Thyroid gland (tissue), 4 donors: ENCODE measurements around the gene RASGRF2. TPM values are rescaled to one million over a fixed set of nuclear protein-coding genes. Genes with fewer than 3 reads are reported as not detected.
"Not testable (repeated sequence)": the region's sequence is repeated elsewhere in the genome, so short reads cannot be mapped to it uniquely, and the experiment has no call there.

Experiments
- DNase-seq, 2 donors: peaks; one replicate each; pipeline ENCODE4 v3.0.0-alpha.2; 2019
- H3K27ac ChIP-seq, 3 donors: fragments of 200-600 bp; sonication (generic); 1 replicate in 2 of 3; 2 replicates in 1 of 3; pipeline ENCODE4 v1.5.1; 2016 to 2019; ENCODE audit warnings: mild to moderate bottlenecking in 1 of 3, moderate library complexity in 1 of 3
- H3K27me3 ChIP-seq: fragments of 200-600 bp; sonication (generic); one replicate; pipeline ENCODE4 v1.5.1; 2019
- H3K36me3 ChIP-seq, 2 donors: fragments of 200-600 bp; sonication (generic); one replicate each; pipeline ENCODE4 v1.5.1; 2016 to 2019
- H3K4me1 ChIP-seq, 2 donors: fragments of 200-600 bp; sonication (generic); one replicate each; pipeline ENCODE4 v1.5.1; 2017 to 2019
- H3K4me3 ChIP-seq, 3 donors: fragments of 200-600 bp; sonication (generic); replicated peaks in 1 of 3; 1 replicate in 2 of 3; 2 replicates in 1 of 3; pipeline ENCODE4 v1.5.1; 2016; ENCODE audit warnings: mild to moderate bottlenecking in 1 of 3
- H3K9me3 ChIP-seq: fragments of 200-600 bp; sonication (generic); one replicate; pipeline ENCODE4 v1.5.1; 2017
- CTCF ChIP-seq, 6 experiments: fragments of 200-600 bp in 3 of 6; fragments of 450-650 bp in 3 of 6; sonication (generic) in 3 of 6; IDR thresholded peaks; one replicate each; pipeline ENCODE4 v1.5.1; 2016 to 2019; ENCODE audit warnings: antibody characterized with exemption in 6 of 6, mild to moderate bottlenecking in 2 of 6, inconsistent platforms in 1 of 6, moderate library complexity in 1 of 6
- POLR2A ChIP-seq, 2 donors: fragments of 450-650 bp; IDR thresholded peaks; one replicate each; pipeline ENCODE4 v1.6.1; 2017; ENCODE audit warnings: antibody characterized with exemption in 2 of 2, mild to moderate bottlenecking in 2 of 2, moderate library complexity in 1 of 2
- WGBS, 2 donors: methylation state at CpG; one replicate each; pipeline ENCODE4 v1.1.5; 2017; 5-methylcytosine and 5-hydroxymethylcytosine counted together
- intact Hi-C: fragments of 100-400 bp; cut with DNase I; formaldehyde crosslinking; loops from one replicate; pipeline ENCODE4 v1.15.1; 2023
- small RNA-seq: library from RNA; depleted of rRNA; stranded (forward); fragments of <200 nt; gene quantifications from one replicate; pipeline ENCODE3, GENCODE V24; 2016
- total RNA-seq, 4 donors: library from RNA; depleted of rRNA; stranded (reverse); fragments of >200 nt; gene quantifications; one replicate each; pipeline ENCODE4 v1.2.3, GENCODE V29; 2016

Gene RASGRF2
- total RNA-seq, 4 donors from 2014 or later, result 9.2 to 18.8 (median 14.8) TPM

GRCh38 chr5:81269751-81270393 lies 309.7 kb downstream of the RASGRF2 start:
- DNase-seq, result no peak
- Histone ChIP-seq H3K27me3 (no peaks in the 10 kb centered on the region), H3K36me3 (no peaks in the 10 kb centered on the region), H3K27ac (no peak overlapping the region), H3K9me3 (no peaks in the 10 kb centered on the region), H3K4me3 (no peak overlapping the region), H3K4me1 (no peaks in the 10 kb centered on the region)
- 95 to 97% methylated on average over 8 of the region's 8 CpGs for WGBS, 2 donors
- TF ChIP-seq CTCF (IDR thresholded peaks at IDR 0.05), result no peak
- TF ChIP-seq POLR2A (IDR thresholded peaks at IDR 0.05), result no peak
- intact Hi-C loops, result no loop called here

GRCh38 chr5:81270394-81271027 lies 310.3 kb downstream of the RASGRF2 start:
- H3K4me3 ChIP-seq, intact Hi-C loops, H3K27me3 ChIP-seq, H3K9me3 ChIP-seq, H3K4me1 ChIP-seq, DNase-seq, H3K36me3 ChIP-seq, H3K27ac ChIP-seq: not testable (repeated sequence)
- 87 to 100% methylated on average over 2 of the region's 2 CpGs for WGBS, 2 donors

Small RNA genes lying within 50 kb of the gene (small RNA-seq; reads per million reads assigned to genes)
- not detected for gene AC026436.1
